ENCODE results near the gene MAP3K4. TPM values are rescaled to one million over a fixed set of nuclear protein-coding genes. Genes with fewer than 3 reads are reported as not detected.
A peak's percentile ranks its signal among the peaks of the same experiment; 100 is the strongest.

MAP3K4 gene
- total and polyA plus RNA-seq, 5 donors = 11.8 to 42.3 (median 29.9) TPM

DNA sequence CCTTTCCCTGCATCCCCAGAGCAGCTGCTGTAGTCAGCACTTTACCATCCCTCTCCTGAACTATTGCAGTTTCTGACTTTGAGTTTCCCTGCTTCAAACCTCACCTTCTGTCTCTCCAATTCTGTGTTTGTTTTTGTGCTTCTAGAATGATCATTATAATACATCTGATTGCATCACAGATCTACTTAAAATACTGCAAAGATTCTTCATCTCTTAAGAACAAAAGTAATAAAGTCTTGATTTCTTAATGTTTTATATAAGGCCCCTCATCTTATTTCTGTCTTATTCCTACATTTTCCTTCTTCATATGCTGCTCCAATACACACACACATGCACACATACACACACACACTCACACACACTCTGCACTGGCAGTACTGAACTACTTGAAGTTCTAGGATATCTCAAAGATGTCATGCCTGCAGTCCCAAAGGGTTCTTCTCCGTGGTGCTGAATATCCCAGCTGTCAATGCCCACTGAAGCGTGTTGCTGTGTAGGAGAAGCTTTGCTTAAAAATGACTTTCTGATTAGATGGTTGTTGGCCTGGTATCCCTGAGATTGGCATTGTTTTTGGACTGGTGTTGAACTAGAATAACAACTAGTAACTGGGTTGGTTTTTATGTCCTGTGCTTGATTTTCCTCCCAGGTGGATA, 97.2 kb downstream of the MAP3K4 start:
- no peak overlapping the region for H3K27ac ChIP-seq (ENCODE audit: low read length)
- DNase-seq (no peak), ATAC-seq (no peak)
- H3K9me3 ChIP-seq (ENCODE audit: control insufficient read depth, low read length) = no peaks in the 10 kb centered on the region
- intact Hi-C loops (cut with DNase I) = no loop called here
- H3K27me3 ChIP-seq (ENCODE audit: control insufficient read depth, insufficient read depth) = no peaks in the 10 kb centered on the region
- H3K4me3 ChIP-seq (ENCODE audit: low read length) = no peak overlapping the region
- no peaks in the 10 kb centered on the region for H3K4me1 ChIP-seq (ENCODE audit: control insufficient read depth, insufficient read depth, low read length)
- WGBS = 63% methylated on average over 2 of the region's 2 CpGs

DNA sequence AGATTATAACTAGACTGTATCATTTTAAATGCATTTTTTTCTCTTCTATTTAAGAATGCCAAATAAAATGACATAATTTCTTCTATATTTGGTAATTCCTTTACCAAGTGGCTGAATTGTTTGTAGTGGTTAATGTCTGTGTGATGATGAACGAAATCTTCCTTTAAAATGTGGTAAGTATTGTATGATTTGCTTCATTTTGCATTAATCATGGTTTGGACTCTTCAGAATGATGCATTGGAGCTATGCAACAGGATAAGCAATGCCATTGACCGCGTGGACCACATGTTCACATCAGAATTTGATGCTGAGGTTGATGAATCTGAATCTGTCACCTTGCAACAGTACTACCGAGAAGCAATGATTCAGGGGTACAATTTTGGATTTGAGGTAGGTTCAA, 99.6 kb downstream of the MAP3K4 start:
- Histone ChIP-seq H3K9me3 (ENCODE audit: control insufficient read depth, low read length) (no peaks in the 10 kb centered on the region), H3K27me3 (ENCODE audit: control insufficient read depth, insufficient read depth) (no peaks in the 10 kb centered on the region), H3K4me3 (ENCODE audit: low read length) (no peak overlapping the region), H3K4me1 (ENCODE audit: control insufficient read depth, insufficient read depth, low read length) (no peaks in the 10 kb centered on the region), H3K27ac (ENCODE audit: low read length) (no peak overlapping the region)
- ATAC-seq (no peak), DNase-seq (no peak)
- intact Hi-C loops (cut with DNase I) = no loop called here
- WGBS = 94% methylated on average over 4 of the region's 4 CpGs

DNA sequence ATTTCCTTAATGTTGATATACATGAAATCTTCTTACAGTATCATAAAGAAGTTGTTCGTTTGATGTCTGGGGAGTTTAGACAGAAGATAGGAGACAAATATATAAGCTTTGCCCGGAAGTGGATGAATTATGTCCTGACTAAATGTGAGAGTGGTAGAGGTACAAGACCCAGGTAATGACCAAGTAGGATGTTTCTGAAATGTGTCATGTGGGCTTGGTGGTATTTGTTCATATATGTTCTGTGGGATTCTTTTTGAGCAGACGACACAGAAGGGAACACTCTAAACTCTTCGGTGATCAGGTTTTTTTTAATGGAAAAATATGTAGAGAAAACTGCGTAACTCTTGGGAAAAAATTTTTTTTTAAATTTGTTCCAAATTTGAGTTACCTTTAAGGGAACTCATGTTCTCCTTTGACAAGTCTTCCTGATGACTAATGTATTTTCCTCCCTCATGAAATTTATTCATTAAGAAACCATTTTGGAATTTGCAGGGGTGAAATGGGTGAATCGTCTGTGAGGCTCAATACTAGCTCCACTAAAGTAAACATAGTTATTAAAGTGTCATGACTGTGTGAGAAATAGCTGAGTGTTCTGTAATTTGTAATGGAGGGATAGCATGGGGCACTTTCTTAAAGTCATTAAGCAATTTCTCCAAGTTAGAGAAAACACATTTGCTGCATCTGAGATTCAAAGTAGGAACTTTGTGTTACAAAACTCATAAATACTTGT, 100.6 kb downstream of the MAP3K4 start:
- no peaks in the 10 kb centered on the region for H3K9me3 ChIP-seq (ENCODE audit: control insufficient read depth, low read length)
- no peaks in the 10 kb centered on the region for H3K4me1 ChIP-seq (ENCODE audit: control insufficient read depth, insufficient read depth, low read length)
- DNase-seq = no peak
- WGBS = 89% methylated on average over 6 of the region's 6 CpGs
- no peak overlapping the region for H3K27ac ChIP-seq (ENCODE audit: low read length)
- no peaks in the 10 kb centered on the region for H3K27me3 ChIP-seq (ENCODE audit: control insufficient read depth, insufficient read depth)
- no peak overlapping the region for H3K4me3 ChIP-seq (ENCODE audit: low read length)
- ATAC-seq = no peak
- intact Hi-C loops (cut with DNase I) = no loop called here

DNA sequence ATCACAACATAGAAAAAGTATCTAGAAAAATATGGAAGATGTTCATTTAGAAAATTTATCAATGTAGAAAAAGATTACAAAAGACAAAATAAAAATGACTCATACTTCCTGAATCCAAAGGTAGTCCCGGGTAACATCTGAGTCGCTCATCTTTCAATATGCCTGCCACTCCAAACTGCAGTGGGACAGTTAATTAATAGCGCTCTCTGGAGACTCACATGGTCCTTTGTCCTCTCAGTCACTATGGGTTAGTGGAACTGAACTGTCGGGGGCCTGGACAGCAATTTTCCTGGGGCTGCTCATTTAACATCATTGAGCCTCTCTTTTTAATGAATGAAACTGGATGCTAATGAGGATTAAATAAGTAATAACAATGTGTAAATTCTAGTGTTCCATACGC, 103.4 kb downstream of the MAP3K4 start:
- Histone ChIP-seq H3K9me3 (ENCODE audit: control insufficient read depth, low read length) (no peaks in the 10 kb centered on the region), H3K27me3 (ENCODE audit: control insufficient read depth, insufficient read depth) (no peaks in the 10 kb centered on the region), H3K4me1 (ENCODE audit: control insufficient read depth, insufficient read depth, low read length) (no peaks in the 10 kb centered on the region), H3K27ac (ENCODE audit: low read length) (no peak overlapping the region), H3K4me3 (ENCODE audit: low read length) (no peak overlapping the region)
- ATAC-seq = no peak
- DNase-seq = no peak
- 76% methylated on average over 5 of the region's 5 CpGs for WGBS
- intact Hi-C loops (cut with DNase I) = no loop called here

DNA sequence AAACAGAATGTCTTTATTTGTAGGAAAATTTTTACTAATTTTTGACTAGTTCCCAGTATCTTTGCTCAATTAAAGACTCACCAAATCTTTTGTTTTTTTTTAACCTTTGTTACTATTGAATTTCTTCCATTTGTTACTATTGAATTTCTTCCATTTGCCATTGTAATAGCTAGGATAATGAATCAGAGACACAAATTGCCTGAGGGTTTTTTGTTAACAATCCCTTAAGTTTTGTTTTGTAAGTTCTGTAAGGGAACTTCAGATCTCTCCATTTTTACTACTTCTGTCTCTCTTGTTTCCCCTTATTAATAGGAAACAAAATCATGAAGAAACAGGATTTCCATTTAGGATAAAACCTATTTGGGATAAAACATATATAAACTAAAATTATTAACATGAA, 104.3 kb downstream of the MAP3K4 start:
- no peak for ATAC-seq
- Histone ChIP-seq H3K9me3 (ENCODE audit: control insufficient read depth, low read length) (no peaks in the 10 kb centered on the region), H3K27ac (ENCODE audit: low read length) (no peak overlapping the region), H3K27me3 (ENCODE audit: control insufficient read depth, insufficient read depth) (no peaks in the 10 kb centered on the region), H3K4me1 (ENCODE audit: control insufficient read depth, insufficient read depth, low read length) (no peaks in the 10 kb centered on the region), H3K4me3 (ENCODE audit: low read length) (no peak overlapping the region)
- intact Hi-C loops (cut with DNase I) = no loop called here
- DNase-seq = no peak

DNA sequence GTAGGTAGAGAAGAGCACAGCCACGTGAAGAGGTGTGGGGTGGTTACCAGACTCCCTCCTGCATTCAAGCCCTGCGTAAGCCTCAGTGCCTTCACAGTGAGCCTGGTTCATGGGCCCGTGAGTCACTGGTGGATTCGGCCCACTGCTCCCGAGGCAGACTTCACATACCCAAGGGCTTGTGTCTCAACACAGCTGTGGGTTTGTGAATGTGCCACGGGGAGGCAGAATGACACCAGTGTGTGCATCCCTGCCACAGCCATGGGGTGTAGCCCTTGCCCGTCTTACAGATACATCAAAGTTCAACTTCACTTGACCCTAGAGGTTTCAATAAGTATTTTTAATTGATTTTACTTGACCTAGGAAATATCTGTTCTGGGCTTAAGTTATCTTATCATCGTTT, 108.5 kb downstream of the MAP3K4 start:
- no peaks in the 10 kb centered on the region for H3K27me3 ChIP-seq (ENCODE audit: control insufficient read depth, insufficient read depth)
- no peak overlapping the region for H3K4me3 ChIP-seq (ENCODE audit: low read length)
- no peaks in the 10 kb centered on the region for H3K9me3 ChIP-seq (ENCODE audit: control insufficient read depth, low read length)
- ATAC-seq (peak in 1 of 2 donors; percentile 47), DNase-seq (no peak)
- 76% methylated on average over 8 of the region's 8 CpGs for WGBS
- no peaks in the 10 kb centered on the region for H3K4me1 ChIP-seq (ENCODE audit: control insufficient read depth, insufficient read depth, low read length)
- H3K27ac ChIP-seq (ENCODE audit: low read length) = no peak overlapping the region
- intact Hi-C loops (cut with DNase I) = no loop called here

DNA sequence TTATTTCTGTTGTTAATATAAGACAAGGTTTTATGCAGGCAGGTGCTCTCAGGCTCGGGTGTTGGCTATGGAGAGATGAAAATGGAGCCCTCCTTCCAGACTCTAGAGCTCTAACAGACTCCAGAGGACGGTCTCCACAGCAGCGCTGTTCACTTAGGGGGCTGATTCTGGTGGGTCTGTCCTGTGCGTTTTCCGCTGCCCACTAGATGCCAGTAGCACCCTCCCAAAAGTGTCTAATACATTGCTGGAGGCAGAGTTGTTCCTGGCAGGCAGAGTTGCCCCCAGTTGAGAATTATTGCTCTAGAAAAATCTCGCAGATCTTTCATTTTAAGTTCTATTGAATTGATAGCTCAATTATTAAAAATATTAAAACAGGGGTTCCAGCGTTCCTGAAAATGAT, 109.9 kb downstream of the MAP3K4 start:
- Histone ChIP-seq H3K9me3 (ENCODE audit: control insufficient read depth, low read length) (no peaks in the 10 kb centered on the region), H3K27me3 (ENCODE audit: control insufficient read depth, insufficient read depth) (no peaks in the 10 kb centered on the region), H3K4me3 (ENCODE audit: low read length) (no peak overlapping the region), H3K4me1 (ENCODE audit: control insufficient read depth, insufficient read depth, low read length) (no peaks in the 10 kb centered on the region), H3K27ac (ENCODE audit: low read length) (no peak overlapping the region)
- 81% methylated on average over 7 of the region's 7 CpGs for WGBS
- DNase-seq = no peak
- intact Hi-C loops (cut with DNase I) = no loop called here
- ATAC-seq = no peak

DNA sequence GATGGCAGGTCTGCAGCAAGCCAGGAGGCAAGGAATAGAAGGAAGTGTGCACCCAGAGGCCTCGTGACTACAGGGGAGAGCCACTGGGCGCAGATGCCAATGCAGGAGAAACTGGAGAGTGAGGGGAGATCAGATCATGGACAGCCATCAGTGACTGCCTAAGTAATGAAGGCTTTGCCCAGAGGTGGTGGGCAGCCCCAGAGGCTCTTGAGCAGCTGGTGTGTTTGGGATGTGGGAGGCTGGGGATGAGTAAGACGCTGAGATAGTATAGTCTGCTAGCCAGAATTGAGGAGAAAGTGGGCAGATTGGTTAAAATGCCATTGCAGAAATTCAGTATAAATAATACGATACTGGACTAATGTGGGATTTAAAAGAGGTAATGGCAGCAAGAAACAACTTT, 111.9 kb downstream of the MAP3K4 start:
- no peak overlapping the region for H3K4me3 ChIP-seq (ENCODE audit: low read length)
- no peak overlapping the region for H3K27ac ChIP-seq (ENCODE audit: low read length)
- ATAC-seq (no peak), DNase-seq (no peak)
- intact Hi-C loops (cut with DNase I) = no loop called here
- H3K9me3 ChIP-seq (ENCODE audit: control insufficient read depth, low read length) = no peaks in the 10 kb centered on the region
- 94% methylated on average over 4 of the region's 4 CpGs for WGBS
- no peaks in the 10 kb centered on the region for H3K27me3 ChIP-seq (ENCODE audit: control insufficient read depth, insufficient read depth)
- H3K4me1 ChIP-seq (ENCODE audit: control insufficient read depth, insufficient read depth, low read length) = no peaks in the 10 kb centered on the region

DNA sequence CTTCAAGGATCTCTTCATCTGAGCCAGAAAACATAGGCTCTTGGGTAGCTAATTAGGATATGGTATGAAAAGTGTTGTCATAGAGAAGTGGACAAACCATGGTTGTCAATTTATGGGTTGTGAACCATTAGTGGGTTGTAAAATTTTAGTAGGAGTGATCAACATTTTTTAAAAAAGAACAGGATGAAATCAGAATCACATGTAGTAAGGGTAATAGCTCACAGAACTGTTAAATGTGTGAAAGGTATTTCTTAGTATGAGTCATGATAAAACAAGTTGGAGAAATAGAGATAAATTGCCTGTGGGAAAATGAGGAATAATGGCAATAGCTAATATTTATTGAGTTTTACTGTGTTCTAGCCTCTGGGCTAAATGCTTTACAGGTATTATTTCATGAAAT, 113.4 kb downstream of the MAP3K4 start:
- no peaks in the 10 kb centered on the region for H3K9me3 ChIP-seq (ENCODE audit: control insufficient read depth, low read length)
- no peak overlapping the region for H3K4me3 ChIP-seq (ENCODE audit: low read length)
- H3K4me1 ChIP-seq (ENCODE audit: control insufficient read depth, insufficient read depth, low read length) = no peaks in the 10 kb centered on the region
- DNase-seq = no peak
- H3K27ac ChIP-seq (ENCODE audit: low read length) = no peak overlapping the region
- H3K27me3 ChIP-seq (ENCODE audit: control insufficient read depth, insufficient read depth) = no peaks in the 10 kb centered on the region
- ATAC-seq = no peak
- intact Hi-C loops (cut with DNase I) = no loop called here

DNA sequence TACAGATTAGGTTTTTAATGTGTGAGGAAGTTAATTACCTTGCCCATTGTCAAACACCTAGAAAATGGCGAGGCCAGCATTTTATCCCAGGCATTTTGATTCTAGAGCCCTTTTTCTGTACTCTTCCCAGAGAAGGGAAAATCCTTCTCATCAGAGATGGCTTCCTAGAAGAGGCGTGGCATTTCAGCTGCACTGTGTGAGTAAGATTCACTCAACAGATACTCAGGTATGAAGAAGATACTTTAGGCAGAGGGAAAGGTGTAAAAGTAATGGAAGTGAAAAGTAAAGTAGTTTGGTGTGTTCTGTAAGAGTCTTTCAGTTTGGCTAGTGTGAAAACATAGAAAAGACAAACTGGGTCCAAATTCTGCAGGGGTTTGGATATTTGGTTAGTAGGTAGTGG, 113.8 kb downstream of the MAP3K4 start:
- ATAC-seq (no peak), DNase-seq (no peak)
- no peaks in the 10 kb centered on the region for H3K27me3 ChIP-seq (ENCODE audit: control insufficient read depth, insufficient read depth)
- intact Hi-C loops (cut with DNase I) = no loop called here
- no peaks in the 10 kb centered on the region for H3K9me3 ChIP-seq (ENCODE audit: control insufficient read depth, low read length)
- H3K4me1 ChIP-seq (ENCODE audit: control insufficient read depth, insufficient read depth, low read length) = no peaks in the 10 kb centered on the region
- WGBS = 99% methylated on average over 2 of the region's 2 CpGs
- H3K4me3 ChIP-seq (ENCODE audit: low read length) = no peak overlapping the region
- H3K27ac ChIP-seq (ENCODE audit: low read length) = no peak overlapping the region

DNA sequence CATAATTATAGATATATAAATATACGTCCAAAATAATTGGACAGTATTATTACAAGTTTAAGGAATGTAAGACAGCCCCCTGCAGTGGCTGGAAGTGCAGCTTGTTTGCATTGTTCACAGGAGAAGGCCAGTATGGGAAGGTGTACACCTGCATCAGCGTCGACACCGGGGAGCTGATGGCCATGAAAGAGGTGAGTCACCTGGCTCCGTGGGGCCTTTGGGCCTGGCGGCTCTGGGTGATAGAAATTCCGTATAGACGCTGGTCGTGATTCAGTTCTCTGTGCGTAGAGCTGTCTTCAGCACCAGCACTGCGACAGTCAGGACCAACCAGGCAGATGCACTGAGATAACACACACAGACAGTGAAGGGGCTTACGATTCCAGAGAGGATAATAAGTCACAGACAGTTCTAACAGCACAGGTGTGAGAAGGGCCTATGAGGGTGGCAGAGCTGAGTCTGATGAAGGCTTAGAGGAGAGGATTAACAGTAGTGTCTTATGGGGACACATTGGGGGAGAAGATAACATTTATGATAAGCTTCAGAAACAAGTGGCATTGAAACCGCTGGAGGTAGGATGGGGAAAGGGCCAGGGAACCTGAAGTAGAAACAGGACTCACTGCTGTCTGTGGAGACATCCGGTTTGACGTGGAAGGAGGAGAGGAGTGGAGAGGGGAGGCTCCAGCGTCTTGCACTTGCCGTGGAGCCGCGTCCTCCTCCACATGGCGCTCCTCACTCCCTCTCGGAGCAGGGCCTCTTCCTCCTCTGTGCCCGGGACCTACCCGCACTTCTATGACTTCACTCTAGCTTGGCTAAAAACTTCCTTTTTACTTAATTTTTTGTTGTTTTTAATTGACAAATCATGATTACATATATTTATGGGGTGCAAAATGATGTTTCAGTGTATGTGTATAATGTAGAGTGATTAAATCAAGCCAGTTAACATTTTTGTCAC, 116.5 kb downstream of the MAP3K4 start:
- DNase-seq (no peak), ATAC-seq (no peak)
- 91% methylated on average over 23 of the region's 23 CpGs for WGBS
- no peaks in the 10 kb centered on the region for H3K27me3 ChIP-seq (ENCODE audit: control insufficient read depth, insufficient read depth)
- no peak overlapping the region for H3K4me3 ChIP-seq (ENCODE audit: low read length)
- H3K9me3 ChIP-seq (ENCODE audit: control insufficient read depth, low read length) = no peaks in the 10 kb centered on the region
- no peak overlapping the region for H3K27ac ChIP-seq (ENCODE audit: low read length)
- no peaks in the 10 kb centered on the region for H3K4me1 ChIP-seq (ENCODE audit: control insufficient read depth, insufficient read depth, low read length)
- intact Hi-C loops (cut with DNase I) = no loop called here

All from right cardiac atrium (tissue), 5 donors.